Osteoblast (primary cell): ENCODE data around the gene OTOA. TPM values are rescaled to one million over a fixed set of nuclear protein-coding genes. Genes with fewer than 3 reads are reported as not detected.
"Not testable (repeated sequence)": the region's sequence is repeated elsewhere in the genome, so short reads cannot be mapped to it uniquely, and the experiment has no call there.

Experiments used
- DNase-seq: peaks from one replicate; pipeline ENCODE4 v3.0.0; 2011; ENCODE audit warnings: low spot score, mixed read lengths; ENCODE audit not compliant: insufficient read length; ENCODE audit errors: missing footprints
- H2AFZ ChIP-seq: 2 replicates; pipeline ENCODE4 v1.6.0; 2011; ENCODE audit warnings: mild to moderate bottlenecking, low read length
- H3K27ac ChIP-seq: 2 replicates; pipeline ENCODE4 v1.5.1; 2011; ENCODE audit warnings: mild to moderate bottlenecking, low read depth, low read length, moderate library complexity
- H3K27me3 ChIP-seq: 2 replicates; pipeline ENCODE4 v1.6.0; 2012; ENCODE audit warnings: mild to moderate bottlenecking, control low read depth, inconsistent platforms, low read length, moderate library complexity; ENCODE audit not compliant: insufficient read depth
- H3K36me3 ChIP-seq: 2 replicates; pipeline ENCODE4 v1.5.1; 2011; ENCODE audit warnings: mild to moderate bottlenecking, low read length, control low read depth, moderate library complexity; ENCODE audit not compliant: insufficient read depth
- H3K4me1 ChIP-seq: 2 replicates; pipeline ENCODE4 v1.5.1; 2011; ENCODE audit warnings: mild to moderate bottlenecking, low read length, control low read depth, moderate library complexity; ENCODE audit not compliant: insufficient read depth
- H3K4me2 ChIP-seq: 2 replicates; pipeline ENCODE4 v1.6.0; 2011; ENCODE audit warnings: mild to moderate bottlenecking, low read length; ENCODE audit not compliant: insufficient read depth
- H3K4me3 ChIP-seq: fragments of 200-600 bp; sonication (generic); 3 replicates; pipeline ENCODE4 v1.5.1; 2012; ENCODE audit warnings: mild to moderate bottlenecking, low read length, inconsistent platforms; ENCODE audit not compliant: insufficient read depth
- H3K79me2 ChIP-seq: 2 replicates; pipeline ENCODE4 v1.6.0; 2012; ENCODE audit warnings: mild to moderate bottlenecking, low read length, control low read depth, inconsistent platforms; ENCODE audit not compliant: insufficient read depth
- H3K9me3 ChIP-seq: 2 replicates; pipeline ENCODE4 v1.5.1; 2011; ENCODE audit warnings: low read depth, low read length, control low read depth
- H4K20me1 ChIP-seq: 2 replicates; pipeline ENCODE4 v1.6.0; 2012; ENCODE audit warnings: mild to moderate bottlenecking, low read length, control low read depth; ENCODE audit not compliant: insufficient read depth
- CTCF ChIP-seq: IDR thresholded peaks from 2 replicates; pipeline ENCODE4 v1.5.1; 2011; ENCODE audit warnings: mild to moderate bottlenecking, low read depth, low read length, moderate library complexity; ENCODE audit errors: extremely low read depth
- total RNA-seq: library from RNA; depleted of rRNA; stranded (reverse); fragments of >200 nt; gene quantifications from 2 replicates; pipeline ENCODE4 v1.2.3, GENCODE V29; 2012

The OTOA gene
- total RNA-seq, 1 donor = under 0.01 TPM

- Histone ChIP-seq H3K9me3 (no peaks in the 10 kb centered on the region), H2AFZ (no peak overlapping the region), H3K4me1 (no peaks in the 10 kb centered on the region), H3K4me3 (no peak overlapping the region), H4K20me1 (no peaks in the 10 kb centered on the region), H3K36me3 (no peaks in the 10 kb centered on the region), H3K27ac (no peak overlapping the region), H3K79me2 (no peaks in the 10 kb centered on the region), H3K4me2 (no peak overlapping the region), H3K27me3 (peaks cover 35% of the 10 kb centered on the region)
- DNase-seq = no peak
- no peak for TF ChIP-seq CTCF
Measured at GRCh38 chr16:21666772-21667171, 3.0 kb downstream of the OTOA start.

GRCh38 chr16:21667575-21667974 is 3.8 kb downstream of the OTOA start:
- H3K27ac ChIP-seq = no peak overlapping the region
- no peaks in the 10 kb centered on the region for H3K79me2 ChIP-seq
- H3K4me2 ChIP-seq = no peak overlapping the region
- peaks cover 33% of the 10 kb centered on the region for H3K27me3 ChIP-seq
- no peak overlapping the region for H3K4me3 ChIP-seq
- no peaks in the 10 kb centered on the region for H3K36me3 ChIP-seq
- no peak for TF ChIP-seq CTCF
- no peaks in the 10 kb centered on the region for H3K9me3 ChIP-seq
- no peaks in the 10 kb centered on the region for H4K20me1 ChIP-seq
- H2AFZ ChIP-seq = no peak overlapping the region
- no peaks in the 10 kb centered on the region for H3K4me1 ChIP-seq
- DNase-seq = no peak

GRCh38 chr16:21673469-21673868 is 9.7 kb downstream of the OTOA start:
- no peak overlapping the region for H3K27ac ChIP-seq
- H2AFZ ChIP-seq = no peak overlapping the region
- no peaks in the 10 kb centered on the region for H3K79me2 ChIP-seq
- no peak overlapping the region for H3K4me3 ChIP-seq
- H3K4me1 ChIP-seq = no peaks in the 10 kb centered on the region
- H4K20me1 ChIP-seq = no peaks in the 10 kb centered on the region
- peaks cover 9% of the 10 kb centered on the region for H3K27me3 ChIP-seq
- DNase-seq = no peak
- TF ChIP-seq CTCF = no peak
- no peaks in the 10 kb centered on the region for H3K36me3 ChIP-seq
- H3K9me3 ChIP-seq = peaks cover 3% of the 10 kb centered on the region
- H3K4me2 ChIP-seq = no peak overlapping the region

DNA sequence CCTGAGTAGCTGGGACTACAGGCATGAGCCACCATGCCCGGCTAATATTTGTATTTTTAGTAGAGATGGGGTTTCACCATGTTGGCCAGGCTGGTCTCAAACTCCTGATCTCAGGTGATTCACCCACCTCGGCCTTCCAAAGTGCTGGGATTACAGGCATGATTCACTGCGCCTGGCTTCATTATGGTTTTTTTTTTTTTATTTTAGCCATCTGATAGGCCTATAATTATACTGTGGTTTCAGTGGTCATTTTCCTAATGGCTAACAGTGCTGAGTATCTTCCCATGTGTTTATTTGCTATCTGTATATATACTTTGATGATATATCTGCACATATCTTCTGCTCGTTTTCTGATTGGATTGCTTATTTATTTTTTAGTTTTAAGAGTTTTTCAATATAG is 10.7 kb downstream of the OTOA start:
- H2AFZ ChIP-seq, DNase-seq, H4K20me1 ChIP-seq, H3K4me3 ChIP-seq, H3K4me2 ChIP-seq, H3K27me3 ChIP-seq, H3K36me3 ChIP-seq, H3K4me1 ChIP-seq, H3K9me3 ChIP-seq, H3K27ac ChIP-seq, H3K79me2 ChIP-seq: not testable (repeated sequence)

GRCh38 chr16:21680714-21681113 is 16.9 kb downstream of the OTOA start:
- H3K79me2 ChIP-seq, H3K4me3 ChIP-seq, H2AFZ ChIP-seq, H3K4me2 ChIP-seq, H3K36me3 ChIP-seq, H3K4me1 ChIP-seq, H4K20me1 ChIP-seq, H3K27me3 ChIP-seq, H3K9me3 ChIP-seq, DNase-seq, H3K27ac ChIP-seq: not testable (repeated sequence)
